Transverse colon (tissue), 4 donors: ENCODE results near the gene CPSF4L. TPM values are rescaled to one million over a fixed set of nuclear protein-coding genes. Genes with fewer than 3 reads are reported as not detected.

ENCODE experiments used
- DNase-seq: peaks from one replicate; pipeline ENCODE4 v3.0.0-alpha.2; 2019
- H3K27ac ChIP-seq, 4 donors: fragments of 200-600 bp; sonication (generic); 2 replicates each; pipeline ENCODE4 v1.5.1; 2016 to 2018; ENCODE audit warnings: inconsistent platforms in 4 of 4
- H3K27me3 ChIP-seq: fragments of 200-600 bp; sonication (generic); 2 replicates; pipeline ENCODE4 v1.5.1; 2017; ENCODE audit warnings: inconsistent platforms
- H3K36me3 ChIP-seq, 4 donors: fragments of 200-600 bp; sonication (generic); 2 replicates each; pipeline ENCODE4 v1.5.1; 2017 to 2019; ENCODE audit warnings: inconsistent platforms in 4 of 4
- H3K4me1 ChIP-seq, 4 donors: fragments of 200-600 bp; sonication (generic); 2 replicates each; pipeline ENCODE4 v1.5.1; 2017 to 2020; ENCODE audit warnings: inconsistent platforms in 4 of 4
- H3K4me3 ChIP-seq, 4 donors: fragments of 200-600 bp; sonication (generic); 1 replicate in 1 of 4; 2 replicates in 3 of 4; pipeline versions ENCODE4 v1.5.1 to v1.6.1; 2017 to 2019; ENCODE audit warnings: inconsistent platforms in 4 of 4
- H3K9me3 ChIP-seq, 2 donors: fragments of 200-600 bp; sonication (generic); 2 replicates each; pipeline ENCODE4 v1.5.1; 2017 to 2019; ENCODE audit warnings: inconsistent platforms in 2 of 2
- EP300 ChIP-seq: sonication (generic); formaldehyde crosslinking; IDR thresholded peaks from one replicate; pipeline ENCODE4 v1.6.1; 2017; ENCODE audit warnings: antibody characterized with exemption, low read depth
- POLR2A ChIP-seq: fragments of 450-650 bp; IDR thresholded peaks from one replicate; pipeline ENCODE4 v1.6.1; 2016; ENCODE audit warnings: antibody characterized with exemption, mild to moderate bottlenecking, moderate library complexity
- POLR2AphosphoS5 ChIP-seq, 3 donors: sonication (generic); formaldehyde crosslinking; IDR thresholded peaks; one replicate each; pipeline ENCODE4 v1.6.1; 2016; ENCODE audit warnings: antibody characterized with exemption in 3 of 3
- WGBS, 2 donors: methylation state at CpG; one replicate each; pipeline ENCODE4 v1.1.5; 2018; ENCODE audit warnings: low coverage in 1 of 2; 5-methylcytosine and 5-hydroxymethylcytosine counted together
- in situ Hi-C, 4 donors: fragments of 200-750 bp; cut with MboI; loops; one replicate each; pipeline versions ENCODE4 v1.15.0 to v1.15.1; 2017; ENCODE audit warnings: low sequenced_read_pairs in 3 of 4, low pct_ligation_motif_present in 1 of 4, low pct_unique_long_range_greater_than_20kb in 1 of 4
- intact Hi-C: fragments of 100-400 bp; cut with DNase I; formaldehyde crosslinking; loops from one replicate; pipeline ENCODE4 v1.15.1; 2023; ENCODE audit warnings: low total_unique reads
- total RNA-seq, 4 donors: library from RNA; depleted of rRNA; stranded (reverse); fragments of >200 nt; gene quantifications; one replicate each; pipeline ENCODE4 v1.1.0, GENCODE V29; 2016
- TF ChIP-seq, protein P1 (sequence below), 5 experiments: fragments of 200-600 bp in 3 of 5; fragments of 450-650 bp in 2 of 5; sonication (generic) in 3 of 5; IDR thresholded peaks; 1 replicate in 2 of 5; 2 replicates in 3 of 5; pipeline ENCODE4 v1.5.1; 2016 to 2017; ENCODE audit warnings: antibody characterized with exemption in 5 of 5, inconsistent platforms in 3 of 5, mild to moderate bottlenecking in 2 of 5, moderate library complexity in 1 of 5

The CPSF4L gene
- total RNA-seq, 4 donors from 2014 or later = not detected

DNA sequence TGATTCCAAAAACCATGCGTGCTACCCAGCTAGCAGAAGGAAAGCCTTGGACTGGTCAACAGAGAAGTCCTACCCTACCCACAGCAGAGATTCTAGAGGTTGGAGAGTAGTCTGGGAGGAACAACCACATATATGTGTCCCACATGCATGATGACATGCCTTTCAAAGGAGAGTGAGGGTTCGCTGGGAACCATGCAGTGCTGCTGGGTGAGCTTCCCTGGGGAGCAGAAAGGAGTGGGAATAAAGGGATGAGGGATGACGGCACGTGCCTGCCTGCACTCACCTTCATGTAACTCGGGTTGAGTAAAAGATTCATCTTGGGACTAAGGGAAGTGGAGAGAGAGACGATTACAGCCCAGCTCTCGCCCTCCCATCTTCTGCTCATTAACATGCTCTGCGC is 9.8 kb downstream of the CPSF4L start:
- 87% methylated on average over 3 to 8 of the region's 8 CpGs for WGBS, 2 donors
- Histone ChIP-seq H3K4me3 (no peak overlapping the region), H3K36me3 (no peaks in the 10 kb centered on the region), H3K27ac (no peak overlapping the region), H3K9me3 (no peaks in the 10 kb centered on the region), H3K4me1 (no peaks in the 10 kb centered on the region), H3K27me3 (no peaks in the 10 kb centered on the region)
- in situ Hi-C loops (loop anchor here in 3 of 4 donors (5.0 kb wide), 1 partner anchor 120 kb away; no protein-coding TSS in a partner anchor), intact Hi-C loops (no loop called here)
- TF ChIP-seq POLR2A (no peak), POLR2AphosphoS5 (IDR thresholded peaks at IDR 0.05) (no peak), EP300 (no peak)
- TF ChIP-seq, protein P1, sequence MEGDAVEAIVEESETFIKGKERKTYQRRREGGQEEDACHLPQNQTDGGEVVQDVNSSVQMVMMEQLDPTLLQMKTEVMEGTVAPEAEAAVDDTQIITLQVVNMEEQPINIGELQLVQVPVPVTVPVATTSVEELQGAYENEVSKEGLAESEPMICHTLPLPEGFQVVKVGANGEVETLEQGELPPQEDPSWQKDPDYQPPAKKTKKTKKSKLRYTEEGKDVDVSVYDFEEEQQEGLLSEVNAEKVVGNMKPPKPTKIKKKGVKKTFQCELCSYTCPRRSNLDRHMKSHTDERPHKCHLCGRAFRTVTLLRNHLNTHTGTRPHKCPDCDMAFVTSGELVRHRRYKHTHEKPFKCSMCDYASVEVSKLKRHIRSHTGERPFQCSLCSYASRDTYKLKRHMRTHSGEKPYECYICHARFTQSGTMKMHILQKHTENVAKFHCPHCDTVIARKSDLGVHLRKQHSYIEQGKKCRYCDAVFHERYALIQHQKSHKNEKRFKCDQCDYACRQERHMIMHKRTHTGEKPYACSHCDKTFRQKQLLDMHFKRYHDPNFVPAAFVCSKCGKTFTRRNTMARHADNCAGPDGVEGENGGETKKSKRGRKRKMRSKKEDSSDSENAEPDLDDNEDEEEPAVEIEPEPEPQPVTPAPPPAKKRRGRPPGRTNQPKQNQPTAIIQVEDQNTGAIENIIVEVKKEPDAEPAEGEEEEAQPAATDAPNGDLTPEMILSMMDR (IDR thresholded peaks at IDR 0.05) = no peak
- no peak for DNase-seq

- 79 to 83% methylated on average over 4 to 10 of the region's 10 CpGs for WGBS, 2 donors
- Histone ChIP-seq H3K27me3 (no peaks in the 10 kb centered on the region), H3K36me3 (no peaks in the 10 kb centered on the region), H3K9me3 (no peaks in the 10 kb centered on the region), H3K27ac (no peak overlapping the region), H3K4me3 (no peak overlapping the region), H3K4me1 (no peaks in the 10 kb centered on the region)
- in situ Hi-C loops = loop anchor here in 3 of 4 donors (5.0 kb wide), 1 partner anchor 121 kb away; no protein-coding TSS in a partner anchor
- TF ChIP-seq, protein P1 (IDR thresholded peaks at IDR 0.05) = no peak
- no peak for TF ChIP-seq POLR2AphosphoS5 (IDR thresholded peaks at IDR 0.05)
- TF ChIP-seq POLR2A = no peak
- TF ChIP-seq EP300 = no peak
- intact Hi-C loops = no loop called here
- DNase-seq = no peak
Measured at GRCh38 chr17:73250851-73251640, 10.6 kb downstream of the CPSF4L start.

DNA sequence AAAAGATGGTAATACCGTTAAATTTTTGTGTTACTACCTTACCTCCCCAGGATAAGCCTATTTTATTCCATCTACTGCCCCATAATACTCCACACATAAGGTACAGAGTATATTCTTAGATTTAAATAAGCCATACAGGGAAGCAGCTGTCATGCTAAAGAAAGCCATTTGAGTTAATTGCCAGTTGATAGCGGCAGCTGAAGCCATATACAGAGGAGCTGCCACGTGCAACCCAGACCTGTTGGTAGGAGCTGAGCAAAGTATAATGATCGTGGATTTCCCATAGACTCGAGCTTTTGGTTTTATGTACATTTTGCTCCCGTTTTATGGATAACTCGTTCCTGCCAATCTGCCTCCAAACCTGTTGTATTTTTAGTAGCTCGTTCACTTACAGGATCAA is 12.0 kb downstream of the CPSF4L start:
- DNase-seq = no peak
- 53 to 65% methylated on average over 7 to 8 of the region's 8 CpGs for WGBS, 2 donors
- Histone ChIP-seq H3K9me3 (no peaks in the 10 kb centered on the region), H3K36me3 (peaks cover 0 to 5% (median 0%) of the 10 kb centered on the region in 4 donors), H3K27me3 (no peaks in the 10 kb centered on the region), H3K27ac (no peak overlapping the region), H3K4me3 (no peak overlapping the region), H3K4me1 (no peaks in the 10 kb centered on the region)
- intact Hi-C loops = no loop called here
- in situ Hi-C loops = loop anchor here in 3 of 4 donors (5.0 kb wide), 1 partner anchor 123 kb away; no protein-coding TSS in a partner anchor
- TF ChIP-seq POLR2A (no peak), EP300 (no peak), POLR2AphosphoS5 (IDR thresholded peaks at IDR 0.05) (no peak)
- TF ChIP-seq, protein P1 (IDR thresholded peaks at IDR 0.05) = no peak

DNA sequence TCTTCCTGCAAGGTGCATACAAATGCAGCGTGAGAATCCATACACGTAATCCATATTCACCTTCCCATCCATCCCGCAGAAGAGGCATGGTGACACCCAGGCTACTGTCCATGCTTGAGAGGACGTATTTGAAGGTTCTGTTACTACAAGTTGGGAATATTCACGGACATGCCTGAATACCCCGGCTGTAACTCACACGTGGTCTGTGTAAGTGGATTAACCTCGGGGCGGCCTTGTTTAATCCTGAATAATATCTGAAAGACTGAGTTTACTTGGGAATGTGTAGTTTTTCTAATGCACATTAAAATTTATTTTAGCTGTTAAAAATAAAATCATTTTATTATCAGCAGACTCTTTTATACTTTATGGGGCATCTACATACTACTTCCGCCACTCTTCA is 13.1 kb downstream of the CPSF4L start:
- H3K36me3 ChIP-seq = peaks cover 0 to 11% (median 0%) of the 10 kb centered on the region in 4 donors
- no peak for DNase-seq

More for the DNA sequence above, 13.1 kb downstream of the CPSF4L start:
- H3K27ac ChIP-seq = no peak overlapping the region
- H3K4me3 ChIP-seq = no peak overlapping the region
- TF ChIP-seq, protein P1 (IDR thresholded peaks at IDR 0.05) = no peak
- no peak for TF ChIP-seq POLR2AphosphoS5 (IDR thresholded peaks at IDR 0.05)
- no peak for TF ChIP-seq POLR2A
- no peak for TF ChIP-seq EP300
- 88 to 100% methylated on average over 6 to 10 of the region's 10 CpGs for WGBS, 2 donors
- intact Hi-C loops = no loop called here
- no peaks in the 10 kb centered on the region for H3K9me3 ChIP-seq
- H3K4me1 ChIP-seq = no peaks in the 10 kb centered on the region
- in situ Hi-C loops = no loop called here
- no peaks in the 10 kb centered on the region for H3K27me3 ChIP-seq
